DND-41 (cell line): ENCODE results near the gene PTTG2.

ENCODE experiments used
- ATAC-seq: fragments of 200-7000 bp; cut with Tn5 transposase; 3 replicates; pipeline ENCODE4 v1.9.1; 2021; ENCODE audit warnings: low read depth; ENCODE audit not compliant: insufficient read depth
- DNase-seq: peaks from one replicate; pipeline ENCODE4 v3.0.0-alpha.2; 2020
- H2AFZ ChIP-seq: 2 replicates; pipeline ENCODE4 v1.6.0; 2012; ENCODE audit warnings: low read depth, low read length
- H3K27ac ChIP-seq: 2 replicates; pipeline ENCODE4 v1.5.1; 2012; ENCODE audit warnings: low read length, inconsistent platforms
- H3K27me3 ChIP-seq: fragments of 200-600 bp; sonication (generic); 2 replicates; pipeline ENCODE4 v1.6.0; 2012; ENCODE audit warnings: low read length, mild to moderate bottlenecking, inconsistent platforms; ENCODE audit not compliant: insufficient read depth, poor library complexity
- H3K36me3 ChIP-seq: 2 replicates; pipeline ENCODE4 v1.5.1; 2012; ENCODE audit warnings: low read length, inconsistent platforms; ENCODE audit not compliant: insufficient read depth
- H3K4me1 ChIP-seq: 2 replicates; pipeline ENCODE4 v1.5.1; 2012; ENCODE audit warnings: mild to moderate bottlenecking, low read length; ENCODE audit not compliant: insufficient read depth
- H3K4me2 ChIP-seq: 2 replicates; pipeline ENCODE4 v1.6.0; 2012; ENCODE audit warnings: mild to moderate bottlenecking, moderate library complexity, low read length, inconsistent platforms; ENCODE audit not compliant: insufficient read depth
- H3K4me3 ChIP-seq, 2 experiments: fragments of 200-600 bp in 1 of 2; shearing (Covaris generic) in 1 of 2; 2 replicates each; pipeline ENCODE4 v1.5.1; 2012 to 2016; ENCODE audit warnings: inconsistent platforms in 2 of 2, low read length in 2 of 2, mild to moderate bottlenecking in 2 of 2, low read depth in 1 of 2, moderate library complexity in 1 of 2
- H3K79me2 ChIP-seq: 2 replicates; pipeline ENCODE4 v1.6.0; 2012; ENCODE audit warnings: low read length, inconsistent platforms; ENCODE audit not compliant: insufficient read depth
- H3K9ac ChIP-seq: 2 replicates; pipeline ENCODE4 v1.6.0; 2012; ENCODE audit warnings: low read depth, mild to moderate bottlenecking, inconsistent platforms, low read length, moderate library complexity
- H3K9me3 ChIP-seq: 2 replicates; pipeline ENCODE4 v1.5.1; 2012; ENCODE audit warnings: low read length, moderate library complexity, mild to moderate bottlenecking, inconsistent platforms; ENCODE audit not compliant: insufficient read depth, severe bottlenecking
- H4K20me1 ChIP-seq: 2 replicates; pipeline ENCODE4 v1.6.0; 2012; ENCODE audit warnings: low read length; ENCODE audit not compliant: insufficient read depth
- CTCF ChIP-seq: IDR thresholded peaks from 2 replicates; pipeline ENCODE4 v1.5.1; 2012; ENCODE audit warnings: borderline replicate concordance, low read length, moderate library complexity, mild to moderate bottlenecking; ENCODE audit not compliant: poor library complexity, severe bottlenecking; ENCODE audit errors: extremely low read depth
- EZH2 ChIP-seq: IDR thresholded peaks from 3 replicates; pipeline ENCODE4 v1.6.1; 2012; ENCODE audit warnings: borderline replicate concordance, low read depth, mild to moderate bottlenecking, moderate library complexity, low read length, inconsistent platforms; ENCODE audit not compliant: severe bottlenecking

PTTG2 gene

GRCh38 chr4:38002451-38003071 is 42.4 kb downstream of the PTTG2 start:
- Histone ChIP-seq H3K27ac (no peak overlapping the region), H4K20me1 (peaks cover 41% of the 10 kb centered on the region), H3K79me2 (peaks cover 40% of the 10 kb centered on the region), H3K27me3 (no peaks in the 10 kb centered on the region), H3K4me2 (no peak overlapping the region), H2AFZ (no peak overlapping the region), H3K36me3 (no peaks in the 10 kb centered on the region), H3K9ac (no peak overlapping the region), H3K4me3 (no peak overlapping the region), H3K4me1 (no peaks in the 10 kb centered on the region), H3K9me3 (no peaks in the 10 kb centered on the region)
- DNase-seq (no peak), ATAC-seq (no peak)
- no peak for TF ChIP-seq CTCF
- TF ChIP-seq EZH2 = no peak

GRCh38 chr4:38003102-38003501 is 42.9 kb downstream of the PTTG2 start:
- ATAC-seq (no peak), DNase-seq (no peak)
- H3K79me2 ChIP-seq = peaks cover 40% of the 10 kb centered on the region
- no peak overlapping the region for H3K4me3 ChIP-seq
- no peak overlapping the region for H2AFZ ChIP-seq
- no peaks in the 10 kb centered on the region for H3K36me3 ChIP-seq
- peaks cover 39% of the 10 kb centered on the region for H4K20me1 ChIP-seq
- H3K4me2 ChIP-seq = no peak overlapping the region
- no peaks in the 10 kb centered on the region for H3K4me1 ChIP-seq
- H3K27me3 ChIP-seq = no peaks in the 10 kb centered on the region
- H3K27ac ChIP-seq = no peak overlapping the region
- TF ChIP-seq EZH2 (no peak), CTCF (no peak)
- no peaks in the 10 kb centered on the region for H3K9me3 ChIP-seq
- no peak overlapping the region for H3K9ac ChIP-seq

DNA sequence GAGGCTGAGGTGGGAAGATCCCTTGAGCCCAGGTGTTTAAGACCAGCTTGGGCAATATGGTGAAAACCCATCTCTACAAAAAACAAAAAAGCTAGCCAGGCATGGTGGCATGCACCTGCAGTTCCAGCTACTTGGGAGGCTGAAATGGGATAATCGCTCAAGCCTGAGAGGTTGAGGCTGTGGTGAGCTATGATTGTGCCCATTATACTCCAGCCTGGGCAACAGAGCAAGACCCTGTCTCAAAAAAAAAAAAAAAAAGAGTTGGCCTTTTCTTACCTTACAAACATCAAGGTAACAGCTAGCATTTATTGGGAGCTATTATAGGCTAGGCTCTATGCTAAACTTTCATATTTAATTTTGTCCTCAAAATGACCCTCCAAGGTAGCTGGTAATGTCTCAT is 43.4 kb downstream of the PTTG2 start:
- H3K4me2 ChIP-seq = no peak overlapping the region
- no peaks in the 10 kb centered on the region for H3K36me3 ChIP-seq
- H4K20me1 ChIP-seq = peaks cover 37% of the 10 kb centered on the region
- no peak overlapping the region for H3K9ac ChIP-seq
- H3K4me3 ChIP-seq = no peak overlapping the region
- no peak overlapping the region for H2AFZ ChIP-seq
- peaks cover 40% of the 10 kb centered on the region for H3K79me2 ChIP-seq
- H3K4me1 ChIP-seq = no peaks in the 10 kb centered on the region
- H3K27ac ChIP-seq = no peak overlapping the region
- no peak for DNase-seq
- H3K9me3 ChIP-seq = no peaks in the 10 kb centered on the region
- H3K27me3 ChIP-seq = no peaks in the 10 kb centered on the region
- ATAC-seq = no peak
- TF ChIP-seq EZH2 (no peak), CTCF (no peak)
